Measurements from ENCODE around the gene MAPK1. TPM values are rescaled to one million over a fixed set of nuclear protein-coding genes. Genes with fewer than 3 reads are reported as not detected.
A peak's percentile ranks its signal among the peaks of the same experiment; 100 is the strongest.
"Not testable (repeated sequence)": the region's sequence is repeated elsewhere in the genome, so short reads cannot be mapped to it uniquely, and the experiment has no call there.

MAPK1 gene
- total RNA-seq, 1 donor: 46.3 TPM

DNA sequence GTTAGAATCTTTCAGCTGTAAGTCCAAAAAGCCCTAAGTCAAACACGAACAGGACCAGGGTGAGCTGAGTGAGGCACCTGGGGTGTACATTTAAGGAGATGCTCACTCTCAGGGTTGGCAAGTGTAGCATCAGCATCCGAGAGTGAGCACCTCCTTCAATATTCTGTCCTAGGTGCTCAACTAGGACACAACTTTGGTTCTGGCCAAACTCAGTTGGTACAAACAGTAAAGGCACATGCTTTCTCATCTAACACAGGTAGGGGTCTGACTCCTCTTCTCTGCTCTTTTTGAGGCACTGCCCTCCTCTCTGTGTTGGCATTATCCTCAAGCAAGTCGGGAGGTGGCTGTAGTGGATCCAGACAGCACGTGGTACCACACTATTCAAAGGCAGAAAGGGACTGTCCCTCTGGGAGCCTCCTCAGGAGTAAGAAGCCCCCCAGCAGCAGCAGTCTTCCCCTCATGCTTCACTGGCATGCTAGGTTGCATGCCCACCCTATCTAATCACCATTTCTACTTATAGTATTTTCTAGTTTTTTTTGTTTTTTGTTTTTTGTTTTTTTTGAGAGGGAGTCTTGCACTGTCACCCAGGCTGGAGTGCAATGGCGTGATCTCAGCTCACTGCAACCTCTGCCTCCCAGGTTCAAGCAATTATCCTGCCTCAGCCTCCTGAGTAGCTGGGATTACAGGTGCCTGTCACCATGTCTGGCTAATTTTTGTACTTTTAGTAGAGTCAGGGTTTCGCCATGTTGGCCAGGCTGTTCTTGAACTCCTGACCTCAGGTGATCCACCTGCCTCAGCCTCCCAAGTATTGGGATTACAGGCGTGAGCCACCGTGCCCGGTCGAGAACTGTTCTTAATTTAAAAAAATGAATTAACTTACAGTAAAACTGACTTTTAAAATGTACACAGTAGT is 14.7 kb upstream of the MAPK1 start:
- no peaks in the 10 kb centered on the region for H3K4me1 ChIP-seq (ENCODE audit: insufficient read depth, low read length)
- H3K36me3 ChIP-seq (ENCODE audit: insufficient read depth, low read length): no peaks in the 10 kb centered on the region
- H3K27me3 ChIP-seq (ENCODE audit: insufficient read depth, low read length): no peaks in the 10 kb centered on the region
- TF ChIP-seq CTCF (IDR thresholded peaks at IDR 0.05; ENCODE audit: extremely low read depth, low read depth, low read length): no peak
- DNase-seq (ENCODE audit: insufficient read length, low spot score, missing footprints): peak; percentile 25
- H2AFZ ChIP-seq (ENCODE audit: low read length): no peak overlapping the region
- no peak overlapping the region for H3K4me3 ChIP-seq (ENCODE audit: insufficient read depth, low read length)
- H3K4me2 ChIP-seq (ENCODE audit: insufficient read depth, low read length): no peak overlapping the region
- no peaks in the 10 kb centered on the region for H4K20me1 ChIP-seq (ENCODE audit: insufficient read depth, low read length)
- H3K27ac ChIP-seq (ENCODE audit: low read depth, low read length): no peak overlapping the region
- H3K79me2 ChIP-seq (ENCODE audit: insufficient read depth, low read length): no peaks in the 10 kb centered on the region
- no peaks in the 10 kb centered on the region for H3K9me3 ChIP-seq (ENCODE audit: low read depth, low read length)

DNA sequence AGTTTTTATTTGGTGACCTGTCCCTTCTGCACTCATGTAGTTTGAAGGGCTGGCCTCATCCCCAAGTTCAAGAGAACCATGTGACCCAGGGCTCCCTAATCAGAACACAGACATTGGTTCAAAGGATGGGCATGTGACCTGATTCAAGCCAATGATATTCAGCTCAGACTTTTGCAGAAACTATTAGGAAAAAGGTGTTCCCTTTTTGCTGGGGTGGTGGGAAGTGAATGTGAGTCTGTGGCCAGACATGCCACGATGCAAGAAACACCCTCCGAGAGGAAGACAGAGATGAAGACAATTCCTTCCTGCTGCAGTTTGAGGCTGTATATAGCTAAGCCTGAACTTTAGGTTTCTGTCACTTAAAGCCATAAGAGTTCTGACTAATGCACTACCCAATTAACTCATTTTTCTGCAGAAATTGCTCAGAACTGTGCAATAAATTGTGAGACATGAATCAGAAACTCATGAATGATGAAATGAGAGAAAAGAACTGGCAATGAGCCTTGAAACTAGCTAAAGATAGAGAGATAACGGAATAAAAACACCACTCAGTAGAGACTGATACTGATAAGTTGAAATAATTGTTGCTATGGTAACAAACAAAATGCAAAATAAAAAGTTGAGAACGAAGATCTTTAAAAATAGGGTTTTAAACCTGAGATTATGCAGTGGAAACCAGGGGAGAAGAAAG is 9.2 kb upstream of the MAPK1 start:
- H3K4me3 ChIP-seq (ENCODE audit: insufficient read depth, low read length): no peak overlapping the region
- H3K27me3 ChIP-seq (ENCODE audit: insufficient read depth, low read length): no peaks in the 10 kb centered on the region
- peak overlapping the region; percentile 49 for H3K27ac ChIP-seq (ENCODE audit: low read depth, low read length)
- H3K4me2 ChIP-seq (ENCODE audit: insufficient read depth, low read length): no peak overlapping the region
- no peak overlapping the region for H2AFZ ChIP-seq (ENCODE audit: low read length)
- TF ChIP-seq CTCF (IDR thresholded peaks at IDR 0.05; ENCODE audit: extremely low read depth, low read depth, low read length): no peak
- peaks cover 7% of the 10 kb centered on the region for H3K4me1 ChIP-seq (ENCODE audit: insufficient read depth, low read length)
- no peaks in the 10 kb centered on the region for H3K36me3 ChIP-seq (ENCODE audit: insufficient read depth, low read length)
- no peaks in the 10 kb centered on the region for H3K9me3 ChIP-seq (ENCODE audit: low read depth, low read length)
- H4K20me1 ChIP-seq (ENCODE audit: insufficient read depth, low read length): no peaks in the 10 kb centered on the region
- peak; percentile 83 for DNase-seq (ENCODE audit: insufficient read length, low spot score, missing footprints)
- H3K79me2 ChIP-seq (ENCODE audit: insufficient read depth, low read length): no peaks in the 10 kb centered on the region

- not testable (repeated sequence) for H3K79me2 ChIP-seq (ENCODE audit: insufficient read depth, low read length); H4K20me1 ChIP-seq (ENCODE audit: insufficient read depth, low read length); H3K4me1 ChIP-seq (ENCODE audit: insufficient read depth, low read length); H2AFZ ChIP-seq (ENCODE audit: low read length); H3K27me3 ChIP-seq (ENCODE audit: insufficient read depth, low read length); H3K36me3 ChIP-seq (ENCODE audit: insufficient read depth, low read length); H3K4me2 ChIP-seq (ENCODE audit: insufficient read depth, low read length); H3K4me3 ChIP-seq (ENCODE audit: insufficient read depth, low read length); H3K9me3 ChIP-seq (ENCODE audit: low read depth, low read length); H3K27ac ChIP-seq (ENCODE audit: low read depth, low read length); DNase-seq (ENCODE audit: insufficient read length, low spot score, missing footprints)
Measured at GRCh38 chr22:21874953-21875352, 7.5 kb upstream of the MAPK1 start.

DNA sequence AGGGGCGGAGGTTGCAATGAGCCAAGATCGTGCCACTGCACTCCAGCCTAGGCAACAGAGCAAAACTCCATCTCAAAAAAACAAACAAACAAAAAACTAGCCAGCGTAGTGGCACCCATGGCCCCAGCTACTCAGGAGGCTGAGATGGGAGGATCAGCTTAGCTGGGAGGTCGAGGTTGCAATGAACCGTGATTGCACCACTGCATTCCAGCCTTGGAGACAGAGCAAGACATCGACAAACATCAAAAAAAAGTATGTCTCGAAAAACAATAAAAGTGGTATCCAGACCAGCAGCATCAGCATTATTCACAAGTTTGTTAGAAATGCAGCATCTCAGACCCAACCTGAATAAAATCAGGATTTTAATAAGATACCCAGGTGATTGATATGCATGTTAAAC is 6.2 kb upstream of the MAPK1 start:
- TF ChIP-seq CTCF (IDR thresholded peaks at IDR 0.05; ENCODE audit: extremely low read depth, low read depth, low read length): no peak
- no peaks in the 10 kb centered on the region for H3K36me3 ChIP-seq (ENCODE audit: insufficient read depth, low read length)
- H3K9me3 ChIP-seq (ENCODE audit: low read depth, low read length): no peaks in the 10 kb centered on the region
- H3K4me2 ChIP-seq (ENCODE audit: insufficient read depth, low read length): no peak overlapping the region
- H3K4me1 ChIP-seq (ENCODE audit: insufficient read depth, low read length): peaks cover 7% of the 10 kb centered on the region
- no peaks in the 10 kb centered on the region for H3K27me3 ChIP-seq (ENCODE audit: insufficient read depth, low read length)
- no peak for DNase-seq (ENCODE audit: insufficient read length, low spot score, missing footprints)
- no peak overlapping the region for H3K4me3 ChIP-seq (ENCODE audit: insufficient read depth, low read length)
- H4K20me1 ChIP-seq (ENCODE audit: insufficient read depth, low read length): no peaks in the 10 kb centered on the region
- no peaks in the 10 kb centered on the region for H3K79me2 ChIP-seq (ENCODE audit: insufficient read depth, low read length)
- no peak overlapping the region for H2AFZ ChIP-seq (ENCODE audit: low read length)
- no peak overlapping the region for H3K27ac ChIP-seq (ENCODE audit: low read depth, low read length)

DNA sequence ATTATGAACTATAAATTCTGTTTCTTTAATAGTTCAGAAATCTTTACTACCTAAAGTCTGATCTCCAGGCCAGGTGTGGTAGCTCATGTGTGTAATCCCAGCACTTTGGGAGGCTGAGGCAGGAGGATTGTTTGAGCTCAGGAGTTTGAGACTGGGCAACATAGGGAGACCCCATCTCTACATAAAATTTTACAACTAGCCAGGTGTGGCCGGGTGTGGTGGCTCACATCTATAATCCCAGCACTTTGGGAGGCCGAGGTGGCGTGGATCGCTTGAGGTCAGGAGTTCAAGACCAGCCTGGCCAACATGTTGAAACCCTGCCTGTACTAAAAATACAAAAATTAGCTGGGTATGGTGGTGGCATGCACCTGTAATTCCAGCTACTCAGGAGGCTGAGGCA is 5.3 kb upstream of the MAPK1 start:
- not testable (repeated sequence) for H3K36me3 ChIP-seq (ENCODE audit: insufficient read depth, low read length); H3K4me2 ChIP-seq (ENCODE audit: insufficient read depth, low read length); H3K27me3 ChIP-seq (ENCODE audit: insufficient read depth, low read length); H3K4me3 ChIP-seq (ENCODE audit: insufficient read depth, low read length); H2AFZ ChIP-seq (ENCODE audit: low read length); H3K79me2 ChIP-seq (ENCODE audit: insufficient read depth, low read length); H3K9me3 ChIP-seq (ENCODE audit: low read depth, low read length); DNase-seq (ENCODE audit: insufficient read length, low spot score, missing footprints); H4K20me1 ChIP-seq (ENCODE audit: insufficient read depth, low read length); H3K27ac ChIP-seq (ENCODE audit: low read depth, low read length)
- peaks cover 12% of the 10 kb centered on the region for H3K4me1 ChIP-seq (ENCODE audit: insufficient read depth, low read length)
